Heart left ventricle (tissue), 13 donors: ENCODE results near the gene FBXW4.

Experiments
- POLR2A ChIP-seq, 2 donors: fragments of 450-650 bp; IDR thresholded peaks; one replicate each; pipeline ENCODE4 v1.6.1; 2017; ENCODE audit warnings: antibody characterized with exemption in 2 of 2, mild to moderate bottlenecking in 2 of 2, moderate library complexity in 2 of 2
- TF ChIP-seq, protein P1 (sequence below), 12 donors: fragments of 200-600 bp; sonication (generic) in 4 of 12; IDR thresholded peaks; one replicate each; pipeline versions ENCODE4 v1.5.0 to v1.8.0; 2018 to 2022; ENCODE audit warnings: antibody characterized with exemption in 12 of 12, mild to moderate bottlenecking in 5 of 12
- donor health status: ischemic (EF 13 %, LVEDD 7.1; RV severe dilation, severe dysfunction).
- donor health status: DM: no; HTN: yes; CAD: no.
- donor health status: DM: no; HTN: no; CAD: no.
- donor health status: ischemic (EF 25% LVEDD 6.9; RV normal size, moderate dysfunction).
- donor health status: ischemic (EF 25% LVEDD 5.7; RV mildly dilated, moderate dysfunction).
- donor health status: ischemic (EF 35%, LVEDD 5.7; RV mildly dilated, moderate dysfunction).
- donor health status: nonischemic (EF 11% LVEDD 7.7; RV severe dilation, severe dysfunction).
- donor health status: DM: yes; HTN: yes; CAD: no.
- donor health status: PGD.
- donor health status: ischemic (EF 29% LVEDD 5.4; RV normal size, mild dysfunction).
- donor health status: nonischemic (EF 23%, LVEDD 6.1; RV moderate dilation, normal function).

GRCh38 chr10:101572126-101572525 is 122.8 kb downstream of the FBXW4 start:
- TF ChIP-seq POLR2A (IDR thresholded peaks at IDR 0.05), result no peak
- TF ChIP-seq, protein P1, sequence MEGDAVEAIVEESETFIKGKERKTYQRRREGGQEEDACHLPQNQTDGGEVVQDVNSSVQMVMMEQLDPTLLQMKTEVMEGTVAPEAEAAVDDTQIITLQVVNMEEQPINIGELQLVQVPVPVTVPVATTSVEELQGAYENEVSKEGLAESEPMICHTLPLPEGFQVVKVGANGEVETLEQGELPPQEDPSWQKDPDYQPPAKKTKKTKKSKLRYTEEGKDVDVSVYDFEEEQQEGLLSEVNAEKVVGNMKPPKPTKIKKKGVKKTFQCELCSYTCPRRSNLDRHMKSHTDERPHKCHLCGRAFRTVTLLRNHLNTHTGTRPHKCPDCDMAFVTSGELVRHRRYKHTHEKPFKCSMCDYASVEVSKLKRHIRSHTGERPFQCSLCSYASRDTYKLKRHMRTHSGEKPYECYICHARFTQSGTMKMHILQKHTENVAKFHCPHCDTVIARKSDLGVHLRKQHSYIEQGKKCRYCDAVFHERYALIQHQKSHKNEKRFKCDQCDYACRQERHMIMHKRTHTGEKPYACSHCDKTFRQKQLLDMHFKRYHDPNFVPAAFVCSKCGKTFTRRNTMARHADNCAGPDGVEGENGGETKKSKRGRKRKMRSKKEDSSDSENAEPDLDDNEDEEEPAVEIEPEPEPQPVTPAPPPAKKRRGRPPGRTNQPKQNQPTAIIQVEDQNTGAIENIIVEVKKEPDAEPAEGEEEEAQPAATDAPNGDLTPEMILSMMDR (IDR thresholded peaks at IDR 0.05), result no peak
